Urinary bladder (tissue), 4 donors: ENCODE results near the gene UBXN6. TPM values are rescaled to one million over a fixed set of nuclear protein-coding genes. Genes with fewer than 3 reads are reported as not detected.

ENCODE experiments used
- DNase-seq: peaks from one replicate; pipeline ENCODE4 v3.0.0-alpha.2; 2015; ENCODE audit errors: extremely low spot score
- H3K27ac ChIP-seq: one replicate; pipeline ENCODE4 v1.5.1; 2013; ENCODE audit warnings: low read depth, mild to moderate bottlenecking, moderate library complexity
- H3K36me3 ChIP-seq: one replicate; pipeline ENCODE4 v1.6.1; 2013; ENCODE audit warnings: mild to moderate bottlenecking, moderate library complexity; ENCODE audit not compliant: insufficient read depth
- H3K4me1 ChIP-seq: one replicate; pipeline ENCODE4 v1.6.1; 2013; ENCODE audit warnings: mild to moderate bottlenecking, moderate library complexity; ENCODE audit not compliant: insufficient read depth
- H3K4me3 ChIP-seq: one replicate; pipeline ENCODE4 v1.5.1; 2013; ENCODE audit warnings: low read depth, low read length
- WGBS: extraction: QIAGEN DNeasy Blood & Tissue Kit; methylation state at CpG from one replicate; pipeline ENCODE4 v1.1.7; 2013; 5-methylcytosine and 5-hydroxymethylcytosine counted together
- polyA plus RNA-seq: library from polyadenylated mRNA; stranded (reverse); fragments of 200-250 nt; gene quantifications from one replicate; pipeline ENCODE4 v1.2.3, GENCODE V29; 2013
- total RNA-seq: library from RNA; depleted of rRNA; stranded (reverse); fragments of >200 nt; gene quantifications from one replicate; pipeline ENCODE4 v1.2.3, GENCODE V29; 2014
- donor health status: healthy with polysubstance abuse.
- donor health status: healthy.

Gene UBXN6
- total and polyA plus RNA-seq, 2 donors: 39.5 to 135 TPM

DNA sequence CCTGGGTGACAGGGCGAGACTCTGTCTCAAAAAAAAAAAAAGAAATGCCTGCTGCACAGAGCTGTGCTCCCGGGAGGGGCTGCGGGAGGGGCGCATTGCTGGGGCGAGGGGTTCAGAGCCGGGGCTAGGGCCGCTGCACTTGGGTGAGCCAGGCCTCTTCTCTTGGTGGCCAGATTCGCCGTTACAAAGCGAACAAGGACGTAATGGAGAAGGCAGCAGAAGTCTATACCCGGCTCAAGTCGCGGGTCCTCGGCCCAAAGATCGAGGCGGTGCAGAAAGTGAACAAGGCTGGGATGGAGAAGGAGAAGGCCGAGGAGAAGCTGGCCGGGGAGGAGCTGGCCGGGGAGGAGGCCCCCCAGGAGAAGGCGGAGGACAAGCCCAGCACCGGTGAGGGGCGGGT, 41.7 kb upstream of the UBXN6 start:
- H3K4me3 ChIP-seq: no peak overlapping the region
- H3K27ac ChIP-seq: no peak overlapping the region
- no peaks in the 10 kb centered on the region for H3K4me1 ChIP-seq
- peaks cover 10% of the 10 kb centered on the region for H3K36me3 ChIP-seq
- 96% methylated on average over 23 of the region's 23 CpGs for WGBS
- no peak for DNase-seq

DNA sequence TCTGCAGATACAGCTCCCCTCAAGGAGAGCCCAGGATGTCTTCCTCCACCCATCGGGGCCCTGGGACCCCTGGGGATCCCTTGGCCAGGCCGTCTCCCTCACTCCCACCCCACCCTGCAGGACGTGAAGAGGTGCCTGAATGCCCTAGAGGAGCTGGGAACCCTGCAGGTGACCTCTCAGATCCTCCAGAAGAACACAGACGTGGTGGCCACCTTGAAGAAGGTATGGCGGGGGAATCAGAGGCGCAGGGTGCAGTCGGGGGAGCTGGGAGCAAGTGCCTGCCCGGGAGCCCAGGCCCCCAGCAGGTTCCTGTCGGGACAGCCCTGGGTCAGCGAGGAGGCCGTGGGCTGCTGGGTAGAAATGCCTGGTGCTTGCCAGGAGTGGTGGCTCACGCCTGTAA, 41.1 kb upstream of the UBXN6 start:
- Histone ChIP-seq H3K27ac (no peak overlapping the region), H3K4me3 (no peak overlapping the region), H3K4me1 (no peaks in the 10 kb centered on the region), H3K36me3 (peaks cover 17% of the 10 kb centered on the region)
- 95% methylated on average over 12 of the region's 12 CpGs for WGBS
- no peak for DNase-seq

DNA sequence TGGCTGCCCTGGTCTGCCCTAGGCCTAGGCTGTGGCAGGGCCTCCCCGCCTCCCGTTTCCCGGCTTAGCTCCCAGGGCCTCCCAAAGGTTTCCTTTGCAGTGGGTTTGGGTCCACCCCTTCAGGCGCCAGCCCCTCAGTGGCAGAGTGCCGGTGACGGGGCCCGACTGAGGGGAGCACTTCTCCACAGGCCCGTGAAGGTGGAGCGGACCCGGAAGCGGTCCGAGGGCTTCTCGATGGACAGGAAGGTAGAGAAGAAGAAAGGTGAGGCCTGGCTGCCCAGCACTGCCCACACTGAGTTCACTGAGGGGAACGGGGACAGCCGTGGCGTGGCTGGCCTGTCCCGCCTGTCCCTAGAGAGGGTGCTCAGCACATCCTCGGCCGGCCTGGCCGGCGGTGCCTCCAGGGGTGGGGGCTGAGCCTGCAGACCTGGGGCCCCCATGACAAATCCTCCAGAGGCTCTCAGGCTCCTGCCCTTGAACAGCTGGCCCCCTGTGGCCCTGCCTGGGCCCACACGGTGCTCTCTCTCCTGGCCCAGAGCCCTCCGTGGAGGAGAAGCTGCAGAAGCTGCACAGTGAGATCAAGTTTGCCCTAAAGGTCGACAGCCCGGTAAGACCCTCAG, 40.3 kb upstream of the UBXN6 start:
- WGBS: 91% methylated on average over 25 of the region's 25 CpGs
- Histone ChIP-seq H3K36me3 (peaks cover 18% of the 10 kb centered on the region), H3K27ac (no peak overlapping the region), H3K4me1 (no peaks in the 10 kb centered on the region), H3K4me3 (no peak overlapping the region)
- DNase-seq: no peak

DNA sequence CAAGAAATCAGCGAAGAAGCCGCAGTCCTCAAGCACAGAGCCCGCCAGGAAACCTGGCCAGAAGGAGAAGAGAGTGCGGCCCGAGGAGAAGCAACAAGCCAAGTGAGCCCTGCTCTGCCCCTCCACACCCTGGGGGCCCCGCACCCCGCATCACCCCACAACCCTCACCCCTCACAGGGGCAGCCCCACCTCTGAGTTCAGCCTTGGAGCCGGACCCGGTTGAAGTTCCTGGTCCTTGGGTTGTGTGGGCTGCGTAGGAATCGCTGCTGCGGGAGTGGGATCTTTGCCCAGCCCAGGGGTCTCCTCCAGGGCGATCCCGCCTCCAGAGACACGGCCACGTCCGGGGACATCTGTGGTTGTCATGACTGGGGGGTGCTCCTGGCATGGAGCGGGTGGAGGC, 38.7 kb upstream of the UBXN6 start:
- no peak for DNase-seq
- peaks cover 21% of the 10 kb centered on the region for H3K36me3 ChIP-seq
- H3K27ac ChIP-seq: no peak overlapping the region
- H3K4me1 ChIP-seq: no peaks in the 10 kb centered on the region
- H3K4me3 ChIP-seq: no peak overlapping the region
- WGBS: 87% methylated on average over 18 of the region's 18 CpGs

DNA sequence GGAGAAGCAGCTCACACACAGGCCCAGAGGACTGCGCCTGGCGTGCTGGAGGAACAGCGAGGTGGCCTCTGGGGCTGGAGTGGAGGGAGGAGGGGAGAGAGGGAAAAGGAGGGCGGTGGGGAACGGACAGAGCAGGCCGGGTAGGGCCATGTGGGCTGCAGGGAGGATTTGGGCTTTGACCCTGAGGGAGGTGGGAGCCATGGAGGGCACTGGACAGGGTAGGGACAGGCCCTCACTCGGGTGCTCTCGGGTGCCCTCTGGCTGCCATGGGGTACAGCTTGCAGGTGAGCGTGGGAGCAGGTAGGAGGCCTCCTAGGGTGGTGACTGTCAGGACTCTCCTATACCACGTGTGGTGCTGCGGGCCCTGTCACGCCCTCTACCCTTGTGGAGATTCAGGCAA, 37.9 kb upstream of the UBXN6 start:
- no peaks in the 10 kb centered on the region for H3K4me1 ChIP-seq
- 90% methylated on average over 12 of the region's 12 CpGs for WGBS
- no peak overlapping the region for H3K27ac ChIP-seq
- peaks cover 22% of the 10 kb centered on the region for H3K36me3 ChIP-seq
- no peak for DNase-seq
- H3K4me3 ChIP-seq: no peak overlapping the region

DNA sequence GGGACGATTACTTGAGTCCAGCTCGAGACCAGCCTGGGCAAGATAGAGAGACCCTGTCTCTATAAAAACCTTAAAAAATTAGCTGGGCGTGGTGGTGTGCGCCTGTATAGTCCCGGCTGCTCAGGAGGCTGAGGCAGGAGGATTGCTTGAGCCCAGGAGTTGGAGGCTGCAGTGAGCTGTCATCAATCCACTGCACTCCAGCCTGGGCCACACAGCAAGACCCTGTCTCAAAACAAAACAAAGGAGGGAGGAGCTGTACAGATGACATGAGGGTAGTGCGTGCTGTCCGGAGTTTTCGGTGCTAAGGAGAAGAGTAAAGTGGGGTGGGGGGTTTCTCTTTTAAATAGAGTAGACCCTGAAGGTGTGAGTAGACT, 37.1 kb upstream of the UBXN6 start:
- no peak overlapping the region for H3K27ac ChIP-seq
- no peaks in the 10 kb centered on the region for H3K4me1 ChIP-seq
- DNase-seq: no peak
- H3K36me3 ChIP-seq: peaks cover 22% of the 10 kb centered on the region
- 97% methylated on average over 8 of the region's 8 CpGs for WGBS
- H3K4me3 ChIP-seq: no peak overlapping the region

DNA sequence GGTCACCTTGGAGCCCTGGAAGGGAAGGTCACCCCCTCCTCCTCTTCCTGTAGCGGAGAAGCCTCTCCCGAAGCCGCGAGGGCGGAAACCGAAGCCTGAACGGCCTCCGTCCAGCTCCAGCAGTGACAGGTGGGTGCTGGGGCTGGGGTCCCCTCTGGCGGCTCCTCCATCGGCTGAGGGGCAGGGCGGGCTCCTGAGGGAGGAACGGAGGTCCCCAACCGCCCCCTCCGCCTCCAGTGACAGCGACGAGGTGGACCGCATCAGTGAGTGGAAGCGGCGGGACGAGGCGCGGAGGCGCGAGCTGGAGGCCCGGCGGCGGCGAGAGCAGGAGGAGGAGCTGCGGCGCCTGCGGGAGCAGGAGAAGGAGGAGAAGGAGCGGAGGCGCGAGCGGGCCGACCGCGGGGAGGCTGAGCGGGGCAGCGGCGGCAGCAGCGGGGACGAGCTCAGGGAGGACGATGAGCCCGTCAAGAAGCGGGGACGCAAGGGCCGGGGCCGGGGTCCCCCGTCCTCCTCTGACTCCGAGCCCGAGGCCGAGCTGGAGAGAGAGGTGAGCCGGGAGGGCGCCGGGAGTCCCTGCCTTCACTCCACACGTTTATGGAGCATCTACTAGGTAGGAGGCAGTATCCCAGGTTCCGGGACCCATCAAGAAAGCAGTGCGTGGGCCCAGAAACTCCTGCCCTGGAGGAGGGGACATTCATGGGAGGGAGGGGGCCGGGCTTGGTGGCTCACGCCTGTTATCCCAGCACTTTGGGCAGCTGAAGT, 36.5 kb upstream of the UBXN6 start:
- Histone ChIP-seq H3K36me3 (peaks cover 22% of the 10 kb centered on the region), H3K27ac (no peak overlapping the region), H3K4me3 (no peak overlapping the region), H3K4me1 (no peaks in the 10 kb centered on the region)
- WGBS: 96% methylated on average over 61 of the region's 61 CpGs
- DNase-seq: no peak

DNA sequence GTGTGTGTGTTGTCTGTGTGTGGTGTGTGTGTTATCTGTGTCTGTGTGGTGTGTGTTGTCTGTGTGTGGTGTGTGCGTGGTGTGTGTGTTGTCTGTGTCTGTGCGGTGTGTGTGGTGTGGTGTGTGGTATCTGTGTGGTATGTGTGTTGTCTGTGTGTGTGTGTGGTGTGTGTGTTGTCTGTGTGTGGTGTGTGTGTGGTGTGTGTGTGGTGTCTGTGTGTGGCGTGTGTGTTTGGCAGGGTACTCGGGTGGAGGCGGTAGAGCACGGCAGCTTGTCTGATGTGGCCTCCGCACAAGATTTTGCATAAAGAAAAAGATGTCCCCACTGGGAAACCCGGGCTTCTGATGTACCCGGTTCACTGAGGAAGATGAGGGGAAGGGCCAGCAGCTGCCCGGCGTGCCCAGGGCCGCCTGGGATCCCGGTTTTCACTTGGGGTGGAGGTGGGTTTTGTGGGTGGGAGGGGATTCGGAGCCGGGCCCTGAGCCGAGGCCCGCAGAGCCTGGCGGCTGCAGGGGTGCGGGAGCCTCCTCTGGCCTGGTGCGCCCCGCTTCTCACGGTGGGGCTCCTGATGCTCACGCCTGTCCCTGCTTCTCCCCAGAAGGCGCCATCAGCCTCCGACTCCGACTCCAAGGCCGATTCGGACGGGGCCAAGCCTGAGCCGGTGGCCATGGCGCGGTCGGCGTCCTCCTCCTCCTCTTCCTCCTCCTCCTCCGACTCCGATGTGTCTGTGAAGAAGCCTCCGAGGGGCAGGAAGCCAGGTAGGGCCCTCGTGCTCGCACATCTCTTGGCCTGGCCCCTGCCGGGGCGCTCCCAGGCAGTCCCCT, 35.7 kb upstream of the UBXN6 start:
- H3K36me3 ChIP-seq: peaks cover 20% of the 10 kb centered on the region
- H3K27ac ChIP-seq: no peak overlapping the region
- WGBS: 94% methylated on average over 41 of the region's 41 CpGs
- H3K4me1 ChIP-seq: no peaks in the 10 kb centered on the region
- H3K4me3 ChIP-seq: no peak overlapping the region
- no peak for DNase-seq

DNA sequence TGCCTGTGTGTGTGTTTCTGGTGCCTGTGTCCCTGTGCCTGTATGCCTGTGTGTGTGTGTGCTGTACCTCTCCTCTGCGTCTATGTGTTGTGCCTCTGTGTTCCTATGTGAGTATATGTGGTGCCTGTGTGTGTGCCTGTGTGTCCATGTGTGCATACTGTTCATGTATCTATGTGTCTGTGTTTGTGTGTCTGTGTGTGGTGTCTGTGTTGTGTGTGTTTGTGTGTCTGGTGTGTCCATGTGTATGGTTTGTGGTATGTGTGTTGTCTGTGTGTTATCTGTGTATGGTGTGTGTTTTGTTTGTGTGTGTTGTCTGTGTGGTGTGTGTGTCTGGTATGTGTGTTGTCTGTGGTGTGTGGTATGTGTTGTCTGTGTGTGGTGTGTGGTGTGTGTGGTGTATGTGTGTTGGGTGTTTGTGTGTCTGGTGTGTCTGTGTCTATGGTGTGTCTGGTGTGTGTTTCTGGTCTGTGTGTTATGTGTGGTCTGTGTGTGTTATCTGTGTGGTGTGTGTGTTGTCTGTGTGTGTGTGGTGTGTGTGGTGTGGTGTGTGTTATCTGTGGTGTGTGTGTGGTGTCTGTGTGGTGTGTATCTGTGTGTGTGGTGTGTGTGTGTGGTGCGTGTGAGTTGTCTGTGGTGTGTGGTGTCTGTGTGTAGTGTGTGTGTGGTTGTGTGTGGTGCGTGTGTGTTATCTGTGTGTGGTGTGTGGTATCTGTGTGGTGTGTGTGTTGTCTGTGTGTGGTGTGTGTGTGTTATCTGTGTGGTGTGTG, 34.9 kb upstream of the UBXN6 start:
- Histone ChIP-seq H3K4me3 (no peak overlapping the region), H3K4me1 (no peaks in the 10 kb centered on the region), H3K27ac (no peak overlapping the region), H3K36me3 (peaks cover 17% of the 10 kb centered on the region)
- no peak for DNase-seq
- WGBS: 96% methylated on average over 3 of the region's 3 CpGs

DNA sequence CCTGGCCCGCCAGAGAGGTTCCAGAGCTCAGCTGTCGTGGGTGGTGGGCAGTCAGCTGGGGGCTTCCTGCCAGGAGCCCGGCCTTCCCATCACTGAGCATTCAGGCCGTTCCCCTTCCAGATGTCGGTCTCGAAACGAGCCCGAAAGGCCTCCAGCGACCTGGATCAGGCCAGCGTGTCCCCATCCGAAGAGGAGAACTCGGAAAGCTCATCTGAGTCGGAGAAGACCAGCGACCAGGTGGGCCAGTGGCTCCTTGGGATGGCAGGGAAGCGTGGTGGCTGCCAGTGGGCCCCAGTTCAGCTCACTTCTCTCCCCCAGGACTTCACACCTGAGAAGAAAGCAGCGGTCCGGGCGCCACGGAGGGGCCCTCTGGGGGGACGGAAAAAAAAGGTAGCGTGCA, 33.9 kb upstream of the UBXN6 start:
- WGBS: 96% methylated on average over 21 of the region's 21 CpGs

DNA sequence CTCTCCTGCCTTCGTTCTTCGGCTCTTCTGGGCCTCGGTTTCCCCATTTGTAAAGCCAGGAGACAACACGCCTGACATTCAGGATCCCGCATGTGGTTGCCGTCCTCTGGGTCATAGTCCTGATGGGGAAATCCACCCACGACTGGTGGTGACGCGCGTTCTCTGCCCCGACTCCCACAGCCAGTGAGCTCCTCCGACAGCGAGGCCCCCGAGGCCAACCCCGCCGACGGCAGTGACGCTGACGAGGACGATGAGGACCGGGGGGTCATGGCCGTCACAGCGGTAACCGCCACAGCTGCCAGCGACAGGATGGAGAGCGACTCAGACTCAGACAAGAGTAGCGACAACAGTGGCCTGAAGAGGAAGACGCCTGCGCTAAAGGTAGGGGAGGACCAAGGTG, 30.9 kb upstream of the UBXN6 start:
- Histone ChIP-seq H3K4me3 (no peak overlapping the region), H3K36me3 (peaks cover 4% of the 10 kb centered on the region), H3K27ac (no peak overlapping the region), H3K4me1 (no peaks in the 10 kb centered on the region)
- WGBS: 91% methylated on average over 29 of the region's 29 CpGs
- DNase-seq: no peak

More for the DNA sequence above, 33.9 kb upstream of the UBXN6 start:
- H3K4me3 ChIP-seq: no peak overlapping the region
- no peak overlapping the region for H3K27ac ChIP-seq
- H3K4me1 ChIP-seq: no peaks in the 10 kb centered on the region
- no peak for DNase-seq
- H3K36me3 ChIP-seq: peaks cover 15% of the 10 kb centered on the region

DNA sequence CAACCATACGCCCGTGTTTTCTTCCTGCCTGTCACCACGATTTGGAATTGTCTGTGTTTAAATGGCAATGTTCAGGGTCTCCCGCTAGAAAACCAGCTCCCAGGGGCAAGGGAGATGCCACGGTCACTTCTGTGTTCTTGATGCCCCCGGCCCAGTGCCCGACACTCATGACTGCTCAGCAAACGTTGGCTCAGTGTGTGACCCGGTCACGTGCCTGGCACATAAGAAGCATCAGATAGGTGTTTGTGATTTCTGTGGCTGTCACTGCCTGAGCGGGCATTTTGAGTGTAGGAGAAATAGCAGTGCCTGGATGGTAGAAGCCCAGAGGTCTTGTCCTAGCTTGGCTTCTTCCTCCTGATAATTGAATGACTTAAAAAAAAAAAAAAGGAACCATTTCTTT, 30.0 kb upstream of the UBXN6 start:
- H3K4me3 ChIP-seq: no peak overlapping the region
- no peak overlapping the region for H3K27ac ChIP-seq
- no peak for DNase-seq
- no peaks in the 10 kb centered on the region for H3K4me1 ChIP-seq
- peaks cover 6% of the 10 kb centered on the region for H3K36me3 ChIP-seq
- 88% methylated on average over 11 of the region's 11 CpGs for WGBS

DNA sequence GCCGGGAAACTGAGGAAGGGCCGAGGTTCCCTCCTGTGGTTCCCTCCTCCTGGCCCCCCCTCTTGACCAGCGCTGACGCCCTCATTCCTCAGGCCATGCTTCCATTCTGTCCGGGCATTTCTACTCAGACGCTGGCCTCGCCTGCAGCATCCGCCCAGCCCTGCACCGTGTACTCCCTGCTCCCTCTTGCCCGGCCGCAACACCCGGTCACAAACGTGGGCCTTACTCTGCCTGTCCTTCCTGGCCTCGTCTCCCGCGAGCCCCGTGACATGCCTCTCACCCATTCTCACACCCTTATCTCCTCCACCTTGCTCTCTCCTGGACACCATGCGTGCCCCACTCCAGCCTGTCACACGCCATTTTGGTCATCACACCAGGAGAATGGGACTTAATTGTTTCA, 25.8 kb upstream of the UBXN6 start:
- Histone ChIP-seq H3K4me3 (no peak overlapping the region), H3K36me3 (peaks cover 4% of the 10 kb centered on the region), H3K4me1 (no peaks in the 10 kb centered on the region), H3K27ac (no peak overlapping the region)
- 90% methylated on average over 19 of the region's 19 CpGs for WGBS
- no peak for DNase-seq
